ENCODE results near the gene AACS. TPM values are rescaled to one million over a fixed set of nuclear protein-coding genes. Genes with fewer than 3 reads are reported as not detected.

Gene AACS
- polyA plus RNA-seq, 2 of the 4 experiments (the other 2 are of a cell fraction): 18.6 to 20.4 TPM

DNA sequence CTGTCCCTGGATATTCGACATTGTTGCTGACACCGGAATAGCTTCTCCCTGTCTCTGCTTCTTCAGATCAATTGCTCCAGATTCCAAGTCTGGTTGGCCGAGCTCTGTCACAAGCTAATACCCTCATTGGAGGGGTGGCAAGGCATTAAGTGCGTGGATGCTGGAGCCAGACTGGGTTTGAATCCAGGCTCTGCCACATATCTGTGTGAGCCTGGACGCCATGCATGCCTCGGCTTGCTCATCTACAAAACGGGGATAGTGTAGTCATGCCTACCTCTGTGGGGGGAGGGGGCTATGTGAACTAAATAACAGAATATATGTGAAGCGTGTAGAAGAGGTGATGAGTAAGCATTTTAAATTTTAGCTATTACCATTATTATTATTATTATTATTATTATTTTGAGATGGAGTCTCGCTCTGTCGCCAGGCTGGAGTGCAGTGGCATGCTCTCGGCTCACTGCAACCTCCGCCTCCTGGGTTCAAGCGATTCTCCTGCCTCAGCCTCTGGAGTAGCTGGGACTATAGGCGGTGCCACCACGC is 97.3 kb downstream of the AACS start:
- no peak for FAIRE-seq
- Histone ChIP-seq H3K4me3 (no peak overlapping the region), H3K4me1 (no peaks in the 10 kb centered on the region), H3K4me2 (no peak overlapping the region), H3K27ac (no peak overlapping the region), H3K9me3 (peaks cover 3% of the 10 kb centered on the region; the same call in 1 of the 3 replicates)
- no peak for ATAC-seq
- 68% methylated on average over 15 of the region's 15 CpGs for WGBS (ENCODE audit: missing lambda C conversion rate)
- no peak for TF ChIP-seq MAZ (IDR thresholded peaks at IDR 0.05; ENCODE audit: borderline replicate concordance, low read depth, low read length)
- no peak for TF ChIP-seq NPAS2 (CRISPR knock-in tag; IDR thresholded peaks at IDR 0.05; ENCODE audit: borderline replicate concordance)
- no peak for TF ChIP-seq TFCP2L1 (CRISPR knock-in tag; IDR thresholded peaks at IDR 0.05)
- TF ChIP-seq MAFK (IDR thresholded peaks at IDR 0.05; ENCODE audit: partially characterized antibody): peak; percentile 26
- no peak for TF ChIP-seq BCL3 (IDR thresholded peaks at IDR 0.05)
- no peak for TF ChIP-seq MAX (IDR thresholded peaks at IDR 0.05)
- TF ChIP-seq FOXS1 (CRISPR knock-in tag; IDR thresholded peaks at IDR 0.05): no peak
- no peak for TF ChIP-seq PHF8 (IDR thresholded peaks at IDR 0.05; ENCODE audit: borderline replicate concordance, low read depth)
- no peak for DNase-seq (ENCODE audit: low read depth in 1 of 2, low spot score in 1 of 2)
- POLR2A ChIA-PET: no interaction called here
- CTCF ChIA-PET: interaction anchor here (0.9 to 2.2 kb wide), 2 partner anchors 16 to 21 kb away, joined by 3 to 10 read pairs; no protein-coding TSS in a partner anchor

DNA sequence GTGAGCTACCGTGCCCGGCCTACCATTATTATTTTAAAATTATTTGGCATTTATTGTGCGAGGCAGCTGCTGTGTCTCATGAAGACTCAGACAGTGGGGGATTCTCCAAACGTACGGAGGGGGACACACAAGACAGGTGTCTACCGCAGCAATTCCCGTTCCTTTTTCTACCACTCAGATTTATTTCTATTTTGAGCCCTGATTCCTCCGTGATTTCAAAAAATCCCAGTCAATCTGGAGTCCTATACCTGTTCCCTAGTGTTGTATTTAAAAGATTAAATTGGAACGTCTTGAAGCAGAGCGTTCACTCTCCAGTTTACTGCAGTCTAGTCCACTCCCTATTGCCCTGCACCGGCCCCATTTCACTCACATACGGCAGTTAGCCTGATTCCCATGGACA is 97.9 kb downstream of the AACS start:
- WGBS (ENCODE audit: missing lambda C conversion rate): 75% methylated on average over 12 of the region's 12 CpGs
- ATAC-seq: no peak
- POLR2A ChIA-PET: no interaction called here
- DNase-seq (ENCODE audit: low read depth in 1 of 2, low spot score in 1 of 2): no peak
- no peak for FAIRE-seq
- TF ChIP-seq KDM5A (IDR thresholded peaks at IDR 0.05) (no peak), HMGXB4 (CRISPR knock-in tag; IDR thresholded peaks at IDR 0.05; ENCODE audit: borderline replicate concordance) (no peak), HOXB13 (CRISPR knock-in tag; IDR thresholded peaks at IDR 0.05; ENCODE audit: low read depth) (no peak), CHD4 (IDR thresholded peaks at IDR 0.05; ENCODE audit: borderline replicate concordance) (no peak), BHLHE40 (IDR thresholded peaks at IDR 0.05; ENCODE audit: low read depth, low read length) (no peak), PHF8 (IDR thresholded peaks at IDR 0.05; ENCODE audit: borderline replicate concordance, low read depth) (no peak), NPAS2 (CRISPR knock-in tag; IDR thresholded peaks at IDR 0.05; ENCODE audit: borderline replicate concordance) (no peak), CTCF (IDR thresholded peaks at IDR 0.05) (no peak), FOSL2 (IDR thresholded peaks at IDR 0.05) (no peak), FOSL2 (CRISPR knock-in tag; IDR thresholded peaks at IDR 0.05) (no peak)
- TF ChIP-seq, protein P1, sequence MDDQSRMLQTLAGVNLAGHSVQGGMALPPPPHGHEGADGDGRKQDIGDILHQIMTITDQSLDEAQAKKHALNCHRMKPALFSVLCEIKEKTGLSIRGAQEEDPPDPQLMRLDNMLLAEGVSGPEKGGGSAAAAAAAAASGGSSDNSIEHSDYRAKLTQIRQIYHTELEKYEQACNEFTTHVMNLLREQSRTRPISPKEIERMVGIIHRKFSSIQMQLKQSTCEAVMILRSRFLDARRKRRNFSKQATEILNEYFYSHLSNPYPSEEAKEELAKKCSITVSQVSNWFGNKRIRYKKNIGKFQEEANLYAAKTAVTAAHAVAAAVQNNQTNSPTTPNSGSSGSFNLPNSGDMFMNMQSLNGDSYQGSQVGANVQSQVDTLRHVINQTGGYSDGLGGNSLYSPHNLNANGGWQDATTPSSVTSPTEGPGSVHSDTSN (IDR thresholded peaks at IDR 0.05): no peak
- TF ChIP-seq, protein P2, sequence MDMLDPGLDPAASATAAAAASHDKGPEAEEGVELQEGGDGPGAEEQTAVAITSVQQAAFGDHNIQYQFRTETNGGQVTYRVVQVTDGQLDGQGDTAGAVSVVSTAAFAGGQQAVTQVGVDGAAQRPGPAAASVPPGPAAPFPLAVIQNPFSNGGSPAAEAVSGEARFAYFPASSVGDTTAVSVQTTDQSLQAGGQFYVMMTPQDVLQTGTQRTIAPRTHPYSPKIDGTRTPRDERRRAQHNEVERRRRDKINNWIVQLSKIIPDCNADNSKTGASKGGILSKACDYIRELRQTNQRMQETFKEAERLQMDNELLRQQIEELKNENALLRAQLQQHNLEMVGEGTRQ (IDR thresholded peaks at IDR 0.05): no peak
- H3K4me3 ChIP-seq: no peak overlapping the region
- H3K4me1 ChIP-seq: no peaks in the 10 kb centered on the region
- CTCF ChIA-PET: interaction anchor here (2.2 kb wide), 1 partner anchor 20 kb away, joined by 10 read pairs; no protein-coding TSS in a partner anchor
- no peak overlapping the region for H3K4me2 ChIP-seq
- H3K9me3 ChIP-seq: peaks cover 3% of the 10 kb centered on the region; the same call in 1 of the 3 replicates
- no peak overlapping the region for H3K27ac ChIP-seq

All from A549 (cell line).